MM.1S (cell line): ENCODE data around the gene SLC8A3.

Experiments
- DNase-seq: peaks from one replicate; pipeline ENCODE4 v3.0.0-alpha.2; 2015
- H2AFZ ChIP-seq: fragments of 300-600 bp; sonication (generic); 2 replicates; pipeline ENCODE4 v1.6.0; 2016; ENCODE audit warnings: antibody characterized with exemption, low read length
- H3F3A ChIP-seq: fragments of 300-600 bp; sonication (generic); 2 replicates; pipeline ENCODE4 v1.6.1; 2016; ENCODE audit warnings: mild to moderate bottlenecking, antibody characterized with exemption, low read length, moderate library complexity, mixed read lengths; ENCODE audit not compliant: insufficient read depth
- H3K27ac ChIP-seq: fragments of 300-600 bp; sonication (generic); 2 replicates; pipeline ENCODE4 v1.5.1; 2016; ENCODE audit warnings: mild to moderate bottlenecking, low read length
- H3K27me3 ChIP-seq: fragments of 300-600 bp; sonication (generic); replicated peaks from 2 replicates; pipeline ENCODE4 v1.6.0; 2016; ENCODE audit warnings: low read length; ENCODE audit not compliant: insufficient read depth
- H3K36me3 ChIP-seq: fragments of 300-600 bp; sonication (generic); replicated peaks from 2 replicates; pipeline ENCODE4 v1.6.1; 2016; ENCODE audit warnings: mild to moderate bottlenecking, low read length, mixed read lengths; ENCODE audit not compliant: insufficient read depth
- H3K4me1 ChIP-seq: fragments of 300-600 bp; sonication (generic); 2 replicates; pipeline ENCODE4 v1.6.1; 2016; ENCODE audit warnings: low read length, mixed read lengths
- H3K4me2 ChIP-seq: fragments of 300-600 bp; sonication (generic); 2 replicates; pipeline ENCODE4 v1.6.0; 2016; ENCODE audit warnings: low read depth, low read length
- H3K4me3 ChIP-seq: fragments of 300-600 bp; sonication (generic); 2 replicates; pipeline ENCODE4 v1.5.1; 2016; ENCODE audit warnings: low read length, mixed read lengths
- H3K79me2 ChIP-seq: fragments of 300-600 bp; sonication (generic); 2 replicates; pipeline ENCODE4 v1.6.1; 2016; ENCODE audit warnings: mixed run types, low read length, mixed read lengths
- H3K9ac ChIP-seq: fragments of 300-600 bp; sonication (generic); 2 replicates; pipeline ENCODE4 v1.6.1; 2016; ENCODE audit warnings: low read length, mixed read lengths
- H3K9me2 ChIP-seq: fragments of 300-600 bp; sonication (generic); replicated peaks from 2 replicates; pipeline ENCODE4 v1.6.1; 2016; ENCODE audit warnings: mild to moderate bottlenecking, low read length, mixed read lengths; ENCODE audit not compliant: insufficient read depth
- H3K9me3 ChIP-seq: fragments of 300-600 bp; sonication (generic); replicated peaks from 2 replicates; pipeline ENCODE4 v1.6.1; 2016; ENCODE audit warnings: mild to moderate bottlenecking, low read length, mixed read lengths; ENCODE audit not compliant: insufficient read depth
- H4K20me1 ChIP-seq: fragments of 300-600 bp; sonication (generic); 2 replicates; pipeline ENCODE4 v1.6.1; 2016; ENCODE audit warnings: mild to moderate bottlenecking, low read length, moderate library complexity, mixed read lengths; ENCODE audit not compliant: insufficient read depth
- EZH2 ChIP-seq: fragments of 300-600 bp; sonication (generic); optimal IDR thresholded peaks from 2 replicates; pipeline ENCODE3; 2017; ENCODE audit warnings: low read depth, mild to moderate bottlenecking, antibody characterized with exemption, low read length, mixed read lengths
- EZH2phosphoT487 ChIP-seq: fragments of 300-600 bp; sonication (generic); IDR thresholded peaks from 2 replicates; pipeline ENCODE4 v1.6.1; 2018; ENCODE audit warnings: antibody characterized with exemption, low read length
- TF ChIP-seq, protein P1 (sequence below): fragments of 300-600 bp; sonication (generic); IDR thresholded peaks from 2 replicates; pipeline ENCODE4 v1.5.1; 2016; ENCODE audit warnings: antibody characterized with exemption, low read length, mixed read lengths

The SLC8A3 gene

DNA sequence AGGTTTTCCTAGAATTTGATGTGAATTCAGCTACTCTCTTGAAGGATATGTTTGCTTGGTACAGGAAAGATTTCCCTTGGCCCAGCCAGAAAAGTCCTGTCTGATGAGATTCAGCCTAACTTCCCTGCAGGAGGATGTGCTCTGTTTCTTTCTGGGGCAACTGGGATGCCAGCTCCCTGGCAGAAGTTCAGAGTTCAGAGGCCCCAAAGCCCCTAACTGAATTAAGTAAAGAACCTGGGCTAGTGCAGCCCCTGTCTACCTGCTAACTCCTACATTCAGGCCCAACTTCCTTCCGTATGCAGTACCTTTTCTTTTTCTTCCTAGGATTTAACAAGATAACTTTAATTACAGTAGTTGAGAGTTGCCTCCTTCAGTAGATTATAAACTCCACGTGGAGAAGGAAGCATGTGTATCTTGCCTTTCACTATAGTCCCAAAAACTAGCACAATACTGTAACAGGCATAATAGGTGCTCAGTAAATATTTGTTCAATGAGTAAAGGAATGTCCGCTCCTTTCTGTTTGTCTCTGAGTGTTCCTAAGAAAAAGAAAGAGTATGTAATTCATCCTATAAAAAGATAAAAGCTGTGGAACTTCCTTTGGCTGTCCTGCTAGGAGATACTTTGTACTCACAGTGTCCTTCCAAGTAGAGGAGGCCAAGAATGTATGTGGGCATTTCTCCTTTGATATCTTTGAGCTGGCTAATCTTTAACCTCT, 141.0 kb downstream of the SLC8A3 start:
- no peak overlapping the region for H3K4me3 ChIP-seq
- H3K27ac ChIP-seq, result no peak overlapping the region
- DNase-seq, result no peak
- TF ChIP-seq EZH2 (no peak), EZH2phosphoT487 (no peak)
- TF ChIP-seq, protein P1, sequence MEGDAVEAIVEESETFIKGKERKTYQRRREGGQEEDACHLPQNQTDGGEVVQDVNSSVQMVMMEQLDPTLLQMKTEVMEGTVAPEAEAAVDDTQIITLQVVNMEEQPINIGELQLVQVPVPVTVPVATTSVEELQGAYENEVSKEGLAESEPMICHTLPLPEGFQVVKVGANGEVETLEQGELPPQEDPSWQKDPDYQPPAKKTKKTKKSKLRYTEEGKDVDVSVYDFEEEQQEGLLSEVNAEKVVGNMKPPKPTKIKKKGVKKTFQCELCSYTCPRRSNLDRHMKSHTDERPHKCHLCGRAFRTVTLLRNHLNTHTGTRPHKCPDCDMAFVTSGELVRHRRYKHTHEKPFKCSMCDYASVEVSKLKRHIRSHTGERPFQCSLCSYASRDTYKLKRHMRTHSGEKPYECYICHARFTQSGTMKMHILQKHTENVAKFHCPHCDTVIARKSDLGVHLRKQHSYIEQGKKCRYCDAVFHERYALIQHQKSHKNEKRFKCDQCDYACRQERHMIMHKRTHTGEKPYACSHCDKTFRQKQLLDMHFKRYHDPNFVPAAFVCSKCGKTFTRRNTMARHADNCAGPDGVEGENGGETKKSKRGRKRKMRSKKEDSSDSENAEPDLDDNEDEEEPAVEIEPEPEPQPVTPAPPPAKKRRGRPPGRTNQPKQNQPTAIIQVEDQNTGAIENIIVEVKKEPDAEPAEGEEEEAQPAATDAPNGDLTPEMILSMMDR, result no peak
- no peaks in the 10 kb centered on the region for H3K79me2 ChIP-seq
- H3F3A ChIP-seq, result no peaks in the 10 kb centered on the region
- H3K36me3 ChIP-seq, result no peaks in the 10 kb centered on the region
- H3K9me2 ChIP-seq, result no peaks in the 10 kb centered on the region
- H3K4me2 ChIP-seq, result no peak overlapping the region
- H3K9ac ChIP-seq, result no peak overlapping the region
- H4K20me1 ChIP-seq, result no peaks in the 10 kb centered on the region
- H3K4me1 ChIP-seq, result no peaks in the 10 kb centered on the region
- no peaks in the 10 kb centered on the region for H3K27me3 ChIP-seq
- H3K9me3 ChIP-seq, result no peaks in the 10 kb centered on the region
- no peak overlapping the region for H2AFZ ChIP-seq

DNA sequence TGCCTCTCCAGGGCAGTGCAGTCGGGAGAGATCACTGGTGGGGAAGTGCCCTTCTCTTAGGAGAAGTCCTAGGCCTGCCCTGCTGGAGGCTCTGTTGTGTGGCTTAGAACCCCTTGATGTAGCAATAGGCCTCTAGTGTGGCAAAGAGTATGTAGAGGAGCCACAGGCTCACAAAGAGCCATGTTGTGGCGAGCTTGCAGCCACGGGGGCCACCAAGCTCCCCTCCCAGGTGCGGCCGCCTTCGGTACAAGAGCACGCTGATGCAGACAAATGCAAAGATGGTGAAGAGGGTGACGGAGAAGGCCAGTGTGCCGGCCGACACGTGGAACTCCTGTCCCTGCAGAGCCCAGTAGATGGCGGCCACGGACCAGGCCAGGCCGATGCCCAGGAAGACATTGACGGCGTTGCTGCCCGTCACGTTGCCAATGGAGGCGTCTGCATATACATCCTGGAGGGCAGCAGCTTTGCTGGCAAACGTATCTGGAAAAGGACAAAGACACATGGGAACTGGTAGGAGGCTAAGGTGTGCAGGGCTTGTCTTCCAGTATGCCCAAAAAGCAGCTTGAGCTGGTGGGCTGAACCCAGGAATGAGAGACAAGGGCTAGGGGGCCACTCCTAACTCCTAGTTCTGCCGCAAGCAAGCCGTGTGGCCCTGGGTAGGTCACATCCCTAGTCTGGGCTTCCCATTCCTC, 142.8 kb downstream of the SLC8A3 start:
- no peaks in the 10 kb centered on the region for H3K9me3 ChIP-seq
- H3K36me3 ChIP-seq, result no peaks in the 10 kb centered on the region
- no peak for DNase-seq
- no peak overlapping the region for H2AFZ ChIP-seq
- TF ChIP-seq, protein P1, result no peak
- TF ChIP-seq EZH2, result no peak
- TF ChIP-seq EZH2phosphoT487, result no peak
- no peaks in the 10 kb centered on the region for H3K27me3 ChIP-seq
- no peaks in the 10 kb centered on the region for H4K20me1 ChIP-seq
- H3K9ac ChIP-seq, result no peak overlapping the region
- no peaks in the 10 kb centered on the region for H3K4me1 ChIP-seq
- no peak overlapping the region for H3K4me3 ChIP-seq
- H3K4me2 ChIP-seq, result no peak overlapping the region
- H3K79me2 ChIP-seq, result no peaks in the 10 kb centered on the region
- H3F3A ChIP-seq, result no peaks in the 10 kb centered on the region
- no peaks in the 10 kb centered on the region for H3K9me2 ChIP-seq
- H3K27ac ChIP-seq, result no peak overlapping the region

DNA sequence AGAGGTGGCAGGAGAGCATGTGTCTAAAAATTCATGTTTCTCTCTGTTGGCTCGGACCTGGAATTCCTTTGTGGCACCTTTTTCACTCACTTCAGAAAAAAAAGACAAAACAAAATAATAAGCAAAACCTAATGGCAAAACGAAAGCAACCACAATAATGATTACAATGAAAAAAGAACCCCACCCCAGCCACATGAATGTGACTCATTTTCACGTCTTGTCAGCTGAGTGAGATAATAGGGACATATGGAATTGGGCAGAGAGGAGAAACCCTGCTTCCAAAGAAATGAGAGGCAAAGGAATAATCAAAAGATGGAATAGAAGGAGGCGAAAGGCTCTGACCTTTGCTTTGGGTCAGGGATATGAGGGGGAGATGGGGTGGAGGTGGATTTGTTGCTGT, 143.4 kb downstream of the SLC8A3 start:
- H3K27ac ChIP-seq, result no peak overlapping the region

More for the DNA sequence above, 143.4 kb downstream of the SLC8A3 start:
- Histone ChIP-seq H3K4me3 (no peak overlapping the region), H3F3A (no peaks in the 10 kb centered on the region), H3K9ac (no peak overlapping the region), H3K4me2 (no peak overlapping the region), H3K9me2 (no peaks in the 10 kb centered on the region), H3K79me2 (no peaks in the 10 kb centered on the region), H2AFZ (no peak overlapping the region), H3K36me3 (no peaks in the 10 kb centered on the region), H3K27me3 (no peaks in the 10 kb centered on the region), H3K4me1 (no peaks in the 10 kb centered on the region), H4K20me1 (no peaks in the 10 kb centered on the region), H3K9me3 (no peaks in the 10 kb centered on the region)
- no peak for DNase-seq
- TF ChIP-seq EZH2phosphoT487 (no peak), EZH2 (no peak)
- TF ChIP-seq, protein P1, result no peak
